ENCODE results near the gene ZNF385B.

ZNF385B gene

GRCh38 chr2:179685146-179685545 is 176.3 kb downstream of the ZNF385B start:
- H3K4me1 ChIP-seq (ENCODE audit: control insufficient read depth, insufficient read depth, low read length) = no peaks in the 10 kb centered on the region

GRCh38 chr2:179682756-179683155 is 178.7 kb downstream of the ZNF385B start:
- H3K4me1 ChIP-seq (ENCODE audit: control insufficient read depth, insufficient read depth, low read length) = no peaks in the 10 kb centered on the region
- no peak overlapping the region for H3K9ac ChIP-seq (ENCODE audit: low read length)
- no peak overlapping the region for H3K27ac ChIP-seq (ENCODE audit: low read depth, low read length)
- H3K4me3 ChIP-seq (ENCODE audit: low read length) = no peak overlapping the region
- H3K36me3 ChIP-seq (ENCODE audit: control insufficient read depth, insufficient read depth, low read length) = no peaks in the 10 kb centered on the region
- no peaks in the 10 kb centered on the region for H3K27me3 ChIP-seq (ENCODE audit: control insufficient read depth, insufficient read depth, low read length)

More at GRCh38 chr2:179685146-179685545, 176.3 kb downstream of the ZNF385B start:
- Histone ChIP-seq H3K36me3 (ENCODE audit: control insufficient read depth, insufficient read depth, low read length) (no peaks in the 10 kb centered on the region), H3K9ac (ENCODE audit: low read length) (no peak overlapping the region), H3K4me3 (ENCODE audit: low read length) (no peak overlapping the region), H3K27me3 (ENCODE audit: control insufficient read depth, insufficient read depth, low read length) (no peaks in the 10 kb centered on the region), H3K27ac (ENCODE audit: low read depth, low read length) (no peak overlapping the region)

- peaks cover 3% of the 10 kb centered on the region for H3K4me1 ChIP-seq (ENCODE audit: control insufficient read depth, insufficient read depth, low read length)
- H3K9ac ChIP-seq (ENCODE audit: low read length) = no peak overlapping the region
- H3K4me3 ChIP-seq (ENCODE audit: low read length) = no peak overlapping the region
- H3K27ac ChIP-seq (ENCODE audit: low read depth, low read length) = no peak overlapping the region
- no peaks in the 10 kb centered on the region for H3K36me3 ChIP-seq (ENCODE audit: control insufficient read depth, insufficient read depth, low read length)
- no peaks in the 10 kb centered on the region for H3K27me3 ChIP-seq (ENCODE audit: control insufficient read depth, insufficient read depth, low read length)
These were observed 183.5 kb downstream of the ZNF385B start for GRCh38 chr2:179677746-179678505.

GRCh38 chr2:179677077-179677688 is 184.2 kb downstream of the ZNF385B start:
- Histone ChIP-seq H3K4me3 (ENCODE audit: low read length) (no peak overlapping the region), H3K4me1 (ENCODE audit: control insufficient read depth, insufficient read depth, low read length) (peaks cover 3% of the 10 kb centered on the region), H3K27me3 (ENCODE audit: control insufficient read depth, insufficient read depth, low read length) (no peaks in the 10 kb centered on the region), H3K9ac (ENCODE audit: low read length) (no peak overlapping the region), H3K36me3 (ENCODE audit: control insufficient read depth, insufficient read depth, low read length) (no peaks in the 10 kb centered on the region), H3K27ac (ENCODE audit: low read depth, low read length) (no peak overlapping the region)

GRCh38 chr2:179675435-179675834 is 186.0 kb downstream of the ZNF385B start:
- Histone ChIP-seq H3K27me3 (ENCODE audit: control insufficient read depth, insufficient read depth, low read length) (no peaks in the 10 kb centered on the region), H3K36me3 (ENCODE audit: control insufficient read depth, insufficient read depth, low read length) (no peaks in the 10 kb centered on the region), H3K9ac (ENCODE audit: low read length) (no peak overlapping the region), H3K4me3 (ENCODE audit: low read length) (no peak overlapping the region), H3K27ac (ENCODE audit: low read depth, low read length) (no peak overlapping the region), H3K4me1 (ENCODE audit: control insufficient read depth, insufficient read depth, low read length) (peaks cover 3% of the 10 kb centered on the region)

- Histone ChIP-seq H3K4me3 (ENCODE audit: low read length) (no peak overlapping the region), H3K36me3 (ENCODE audit: control insufficient read depth, insufficient read depth, low read length) (no peaks in the 10 kb centered on the region), H3K27ac (ENCODE audit: low read depth, low read length) (no peak overlapping the region), H3K27me3 (ENCODE audit: control insufficient read depth, insufficient read depth, low read length) (no peaks in the 10 kb centered on the region), H3K4me1 (ENCODE audit: control insufficient read depth, insufficient read depth, low read length) (no peaks in the 10 kb centered on the region), H3K9ac (ENCODE audit: low read length) (no peak overlapping the region)
These were observed 190.1 kb downstream of the ZNF385B start for GRCh38 chr2:179671043-179671981.

- Histone ChIP-seq H3K27me3 (ENCODE audit: control insufficient read depth, insufficient read depth, low read length) (no peaks in the 10 kb centered on the region), H3K27ac (ENCODE audit: low read depth, low read length) (no peak overlapping the region), H3K36me3 (ENCODE audit: control insufficient read depth, insufficient read depth, low read length) (no peaks in the 10 kb centered on the region), H3K9ac (ENCODE audit: low read length) (no peak overlapping the region), H3K4me3 (ENCODE audit: low read length) (no peak overlapping the region), H3K4me1 (ENCODE audit: control insufficient read depth, insufficient read depth, low read length) (no peaks in the 10 kb centered on the region)
These were observed 192.2 kb downstream of the ZNF385B start for GRCh38 chr2:179669196-179669595.

- Histone ChIP-seq H3K4me3 (ENCODE audit: low read length) (no peak overlapping the region), H3K27ac (ENCODE audit: low read depth, low read length) (no peak overlapping the region), H3K36me3 (ENCODE audit: control insufficient read depth, insufficient read depth, low read length) (no peaks in the 10 kb centered on the region), H3K9ac (ENCODE audit: low read length) (no peak overlapping the region), H3K4me1 (ENCODE audit: control insufficient read depth, insufficient read depth, low read length) (no peaks in the 10 kb centered on the region), H3K27me3 (ENCODE audit: control insufficient read depth, insufficient read depth, low read length) (no peaks in the 10 kb centered on the region)
These were observed 196.2 kb downstream of the ZNF385B start for GRCh38 chr2:179664972-179665812.

GRCh38 chr2:179661986-179662385 is 199.4 kb downstream of the ZNF385B start:
- H3K27me3 ChIP-seq (ENCODE audit: control insufficient read depth, insufficient read depth, low read length) = no peaks in the 10 kb centered on the region
- no peaks in the 10 kb centered on the region for H3K36me3 ChIP-seq (ENCODE audit: control insufficient read depth, insufficient read depth, low read length)
- H3K9ac ChIP-seq (ENCODE audit: low read length) = no peak overlapping the region
- no peak overlapping the region for H3K4me3 ChIP-seq (ENCODE audit: low read length)
- H3K27ac ChIP-seq (ENCODE audit: low read depth, low read length) = no peak overlapping the region
- no peaks in the 10 kb centered on the region for H3K4me1 ChIP-seq (ENCODE audit: control insufficient read depth, insufficient read depth, low read length)

GRCh38 chr2:179657068-179657595 is 204.3 kb downstream of the ZNF385B start:
- Histone ChIP-seq H3K9ac (ENCODE audit: low read length) (no peak overlapping the region), H3K4me3 (ENCODE audit: low read length) (no peak overlapping the region), H3K27me3 (ENCODE audit: control insufficient read depth, insufficient read depth, low read length) (no peaks in the 10 kb centered on the region), H3K4me1 (ENCODE audit: control insufficient read depth, insufficient read depth, low read length) (no peaks in the 10 kb centered on the region), H3K27ac (ENCODE audit: low read depth, low read length) (no peak overlapping the region), H3K36me3 (ENCODE audit: control insufficient read depth, insufficient read depth, low read length) (no peaks in the 10 kb centered on the region)

- Histone ChIP-seq H3K4me1 (ENCODE audit: control insufficient read depth, insufficient read depth, low read length) (no peaks in the 10 kb centered on the region), H3K27me3 (ENCODE audit: control insufficient read depth, insufficient read depth, low read length) (no peaks in the 10 kb centered on the region)
These were observed 205.8 kb downstream of the ZNF385B start for GRCh38 chr2:179655627-179656026.

More at GRCh38 chr2:179655627-179656026, 205.8 kb downstream of the ZNF385B start:
- no peak overlapping the region for H3K9ac ChIP-seq (ENCODE audit: low read length)
- no peaks in the 10 kb centered on the region for H3K36me3 ChIP-seq (ENCODE audit: control insufficient read depth, insufficient read depth, low read length)
- no peak overlapping the region for H3K4me3 ChIP-seq (ENCODE audit: low read length)
- no peak overlapping the region for H3K27ac ChIP-seq (ENCODE audit: low read depth, low read length)
